ENCODE data around the gene DTD2.

The DTD2 gene

GRCh38 chr14:31405106-31405505 is 52.2 kb downstream of the DTD2 start:
- no peak for DNase-seq (ENCODE audit: low read depth)

GRCh38 chr14:31403707-31404106 is 53.6 kb downstream of the DTD2 start:
- DNase-seq (ENCODE audit: low read depth), result no peak

GRCh38 chr14:31402764-31403439 is 54.4 kb downstream of the DTD2 start:
- DNase-seq (ENCODE audit: low read depth), result no peak

- no peak for DNase-seq (ENCODE audit: low read depth)
Measured at GRCh38 chr14:31401369-31401932, 55.9 kb downstream of the DTD2 start.

GRCh38 chr14:31400031-31400638 is 57.2 kb downstream of the DTD2 start:
- DNase-seq (ENCODE audit: low read depth), result no peak
